ENCODE measurements around the gene NEK8. TPM values are rescaled to one million over a fixed set of nuclear protein-coding genes. Genes with fewer than 3 reads are reported as not detected.
"Not testable (repeated sequence)": the region's sequence is repeated elsewhere in the genome, so short reads cannot be mapped to it uniquely, and the experiment has no call there.

The NEK8 gene
- total and polyA plus RNA-seq, 10 donors = 7.3 to 17.6 (median 12.1) TPM

- Histone ChIP-seq H3K4me1 (peaks cover 3 to 23% (median 12%) of the 10 kb centered on the region in 6 donors), H3K27me3 (replicated peaks in 1 of 7) (no peaks in the 10 kb centered on the region), H3K27ac (peak overlapping the region in 1 of 8 donors; percentile 14), H3K36me3 (peaks cover 0 to 36% (median 0%) of the 10 kb centered on the region in 6 donors), H3K4me3 (no peak overlapping the region), H3K9me3 (no peaks in the 10 kb centered on the region)
- intact Hi-C loops (cut with DNase I; ENCODE audit: low total_unique reads) = no loop called here
- no peak for TF ChIP-seq CTCF (IDR thresholded peaks at IDR 0.05 in 8 of 11, conservative IDR thresholded peaks at IDR 0.05 in 3 of 11)
- no peak for TF ChIP-seq POLR2A (IDR thresholded peaks at IDR 0.05)
- TF ChIP-seq POLR2AphosphoS5 (IDR thresholded peaks at IDR 0.05) = no peak
- 26 to 51% (median 31%) methylated on average over 1 of the region's 1 CpG for WGBS, 5 donors
- no peak for DNase-seq
Measured at GRCh38 chr17:28777178-28777577, 48.6 kb downstream of the NEK8 start.

- H3K27me3 ChIP-seq (replicated peaks in 1 of 7); DNase-seq; H3K4me3 ChIP-seq; H3K9me3 ChIP-seq; intact Hi-C loops (cut with DNase I; ENCODE audit: low total_unique reads); H3K27ac ChIP-seq: not testable (repeated sequence)
- Histone ChIP-seq H3K4me1 (peaks cover 3 to 23% (median 12%) of the 10 kb centered on the region in 6 donors), H3K36me3 (peaks cover 0 to 23% (median 0%) of the 10 kb centered on the region in 6 donors)
- whole genome bisulfite sequencing, 5 donors = 94 to 98% (median 97%) methylated on average over 13 of the region's 13 CpGs
Measured at GRCh38 chr17:28779601-28780000, 51.0 kb downstream of the NEK8 start.

GRCh38 chr17:28783161-28783560 lies 54.6 kb downstream of the NEK8 start:
- Histone ChIP-seq H3K9me3 (no peaks in the 10 kb centered on the region), H3K27me3 (replicated peaks in 1 of 7) (no peaks in the 10 kb centered on the region), H3K4me1 (peaks cover 0 to 18% (median 3%) of the 10 kb centered on the region in 6 donors), H3K4me3 (no peak overlapping the region), H3K36me3 (peaks cover 0 to 25% (median 0%) of the 10 kb centered on the region in 6 donors), H3K27ac (no peak overlapping the region)
- TF ChIP-seq CTCF (IDR thresholded peaks at IDR 0.05 in 8 of 11, conservative IDR thresholded peaks at IDR 0.05 in 3 of 11) (no peak), POLR2AphosphoS5 (IDR thresholded peaks at IDR 0.05) (no peak), POLR2A (IDR thresholded peaks at IDR 0.05) (no peak)
- DNase-seq = no peak
- WGBS, 5 donors = 82 to 92% (median 82%) methylated on average over 3 of the region's 3 CpGs
- intact Hi-C loops (cut with DNase I; ENCODE audit: low total_unique reads) = no loop called here

GRCh38 chr17:28788100-28788499 lies 59.5 kb downstream of the NEK8 start:
- H3K27ac ChIP-seq = no peak overlapping the region
- 78 to 93% (median 83%) methylated on average over 4 of the region's 4 CpGs for WGBS, 5 donors
- DNase-seq = no peak

More at GRCh38 chr17:28788100-28788499, 59.5 kb downstream of the NEK8 start:
- Histone ChIP-seq H3K36me3 (peaks cover 0 to 6% (median 0%) of the 10 kb centered on the region in 6 donors), H3K4me3 (no peak overlapping the region), H3K27me3 (replicated peaks in 1 of 7) (no peaks in the 10 kb centered on the region), H3K4me1 (peaks cover 0 to 39% (median 2%) of the 10 kb centered on the region in 6 donors), H3K9me3 (no peaks in the 10 kb centered on the region)
- TF ChIP-seq POLR2AphosphoS5 (IDR thresholded peaks at IDR 0.05) = no peak
- no peak for TF ChIP-seq CTCF (IDR thresholded peaks at IDR 0.05 in 8 of 11, conservative IDR thresholded peaks at IDR 0.05 in 3 of 11)
- TF ChIP-seq POLR2A (IDR thresholded peaks at IDR 0.05) = no peak
- intact Hi-C loops (cut with DNase I; ENCODE audit: low total_unique reads) = no loop called here

Small RNA genes within 50 kb of the gene (small RNA-seq; reads per million reads assigned to genes)
- gene SNORD42A (0 reads per million in 4 donors), gene SNORD42B (0 to 0.17 (median 0) reads per million in 4 donors), gene SNORD4A (0 reads per million in 4 donors), gene SNORD4B (0 reads per million in 4 donors)

Other genes with a start within 250 kb of the NEK8 start
- gene FOXN1, start 222.4 kb upstream of the NEK8 start, total RNA-seq = not detected
- not detected for gene FOXN1, start 222.4 kb upstream of the NEK8 start, polyA plus RNA-seq
- 10 to 100 TPM; 41.5 to 76.0 (median 65.7) TPM for gene UNC119, start 176.2 kb upstream of the NEK8 start, total RNA-seq
- gene UNC119, start 176.2 kb upstream of the NEK8 start, polyA plus RNA-seq = 10 to 100 TPM; 52.9 to 68.6 (median 59.1) TPM
- 10 to 100 TPM; 43.7 to 77.6 (median 56.4) TPM for gene PIGS, start 157.3 kb upstream of the NEK8 start, total RNA-seq
- gene PIGS, start 157.3 kb upstream of the NEK8 start, polyA plus RNA-seq = 10 to 100 TPM; 13.3 to 21.4 (median 17.6) TPM
- 10 to 100 TPM; 18.1 to 64.4 (median 40.3) TPM for gene ALDOC, start 151.9 kb upstream of the NEK8 start, total RNA-seq
- 10 to 100 TPM; 16.9 to 24.8 (median 19.1) TPM for gene ALDOC, start 151.9 kb upstream of the NEK8 start, polyA plus RNA-seq
- 10 to 100 TPM in 5 of 7 donors, 1 to 10 TPM in 2; 6.2 to 19.7 (median 14.3) TPM for gene SPAG5, start 129.8 kb upstream of the NEK8 start, total RNA-seq
- 10 to 100 TPM in 2 of 3 donors, 1 to 10 TPM in 1; 9.6 to 18.0 (median 14.9) TPM for gene SPAG5, start 129.8 kb upstream of the NEK8 start, polyA plus RNA-seq
- 10 to 100 TPM; 11.6 to 30.9 (median 19.3) TPM for gene RSKR, start 114.6 kb upstream of the NEK8 start, total RNA-seq
- 1 to 10 TPM; 2.1 to 4.5 (median 2.8) TPM for gene RSKR, start 114.6 kb upstream of the NEK8 start, polyA plus RNA-seq
- gene BLTP2, start 83.6 kb upstream of the NEK8 start, total RNA-seq = 100 to 1,000 TPM; 143 to 193 (median 149) TPM
- gene BLTP2, start 83.6 kb upstream of the NEK8 start, polyA plus RNA-seq = 10 to 100 TPM; 11.8 to 25.2 (median 14.6) TPM
- gene SDF2, start 66.9 kb upstream of the NEK8 start, total RNA-seq = 10 to 100 TPM; 43.1 to 54.5 (median 48.7) TPM
- 10 to 100 TPM; 28.7 to 38.3 (median 35.2) TPM for gene SDF2, start 66.9 kb upstream of the NEK8 start, polyA plus RNA-seq
- 10 to 100 TPM; 68.5 to 91.2 (median 78.7) TPM for gene SUPT6H, start 66.6 kb upstream of the NEK8 start, total RNA-seq
- 10 to 100 TPM; 11.6 to 29.7 (median 24.0) TPM for gene SUPT6H, start 66.6 kb upstream of the NEK8 start, polyA plus RNA-seq
- 1 to 10 TPM; 4.3 to 8.5 (median 6.6) TPM for gene PROCA1, start 16.9 kb upstream of the NEK8 start, total RNA-seq
- gene PROCA1, start 16.9 kb upstream of the NEK8 start, polyA plus RNA-seq = 10 to 100 TPM in 2 of 3 donors, 1 to 10 TPM in 1; 6.0 to 14.5 (median 12.8) TPM
- 100 to 1,000 TPM in 1 of 7 donors, 10 to 100 TPM in 6; 31.4 to 111 (median 49.4) TPM for gene RAB34, start 10.9 kb upstream of the NEK8 start, total RNA-seq
- gene RAB34, start 10.9 kb upstream of the NEK8 start, polyA plus RNA-seq = 10 to 100 TPM; 45.6 to 59.5 (median 56.6) TPM
- gene RPL23A, start 8.8 kb upstream of the NEK8 start, total RNA-seq = 1,000 to 10,000 TPM in 4 of 7 donors, 100 to 1,000 TPM in 3; 571 to 2,010 (median 1,472) TPM
- 1,000 to 10,000 TPM; 2,562 to 3,144 (median 3,044) TPM for gene RPL23A, start 8.8 kb upstream of the NEK8 start, polyA plus RNA-seq
- gene TLCD1, start 2.6 kb upstream of the NEK8 start, total RNA-seq = 1 to 10 TPM in 5 of 7 donors, under 1 TPM in 1, not detected in 1; 0.97 to 2.6 (median 2.0) TPM
- 1 to 10 TPM; 2.3 to 3.5 (median 2.4) TPM for gene TLCD1, start 2.6 kb upstream of the NEK8 start, polyA plus RNA-seq
- 10 to 100 TPM; 19.8 to 75.5 (median 32.7) TPM for gene TRAF4, start 15.2 kb downstream of the NEK8 start, total RNA-seq
- 10 to 100 TPM; 24.8 to 38.1 (median 35.6) TPM for gene TRAF4, start 15.2 kb downstream of the NEK8 start, polyA plus RNA-seq
- 10 to 100 TPM; 11.6 to 23.6 (median 17.5) TPM for gene FAM222B, start 114.0 kb downstream of the NEK8 start, total RNA-seq
- gene FAM222B, start 114.0 kb downstream of the NEK8 start, polyA plus RNA-seq = 1 to 10 TPM; 2.9 to 5.3 (median 3.0) TPM
- gene ERAL1, start 126.2 kb downstream of the NEK8 start, total RNA-seq = 10 to 100 TPM; 28.4 to 51.9 (median 38.8) TPM
- 10 to 100 TPM; 31.2 to 39.7 (median 38.6) TPM for gene ERAL1, start 126.2 kb downstream of the NEK8 start, polyA plus RNA-seq
- 100 to 1,000 TPM; 133 to 259 (median 202) TPM for gene FLOT2, start 168.9 kb downstream of the NEK8 start, total RNA-seq
- gene FLOT2, start 168.9 kb downstream of the NEK8 start, polyA plus RNA-seq = 100 to 1,000 TPM in 1 of 3 donors, 10 to 100 TPM in 2; 80.8 to 119 (median 92.8) TPM
- 10 to 100 TPM; 14.7 to 51.2 (median 21.2) TPM for gene DHRS13, start 174.3 kb downstream of the NEK8 start, total RNA-seq
- gene DHRS13, start 174.3 kb downstream of the NEK8 start, polyA plus RNA-seq = 10 to 100 TPM; 12.2 to 12.6 (median 12.6) TPM
- 100 to 1,000 TPM in 2 of 7 donors, 10 to 100 TPM in 5; 65.9 to 118 (median 84.9) TPM for gene PHF12, start 222.7 kb downstream of the NEK8 start, total RNA-seq
- gene PHF12, start 222.7 kb downstream of the NEK8 start, polyA plus RNA-seq = 10 to 100 TPM; 16.2 to 22.0 (median 20.0) TPM